H9 (cell line): ENCODE measurements around the gene MAPK8IP1. TPM values are rescaled to one million over a fixed set of nuclear protein-coding genes. Genes with fewer than 3 reads are reported as not detected.

ENCODE experiments used
- DNase-seq: peaks from one replicate; pipeline ENCODE4 v3.0.0-alpha.2; 2017
- H2AFZ ChIP-seq: one replicate; pipeline ENCODE4 v1.6.1; 2013; ENCODE audit warnings: mild to moderate bottlenecking, low read length, control low read depth, moderate library complexity
- H2AK5ac ChIP-seq: 2 replicates; pipeline ENCODE4 v1.6.1; 2013; ENCODE audit warnings: low read length, control low read depth, mixed read lengths; ENCODE audit not compliant: insufficient read length
- H2BK120ac ChIP-seq: one replicate; pipeline ENCODE4 v1.6.1; 2013; ENCODE audit warnings: low read depth, mild to moderate bottlenecking, low read length, control low read depth, inconsistent platforms; ENCODE audit not compliant: poor library complexity, severe bottlenecking
- H2BK12ac ChIP-seq: 2 replicates; pipeline ENCODE4 v1.6.1; 2013; ENCODE audit warnings: low read length, control low read depth, mixed read lengths, low read depth; ENCODE audit not compliant: insufficient read length
- H2BK15ac ChIP-seq: 2 replicates; pipeline ENCODE4 v1.6.1; 2013; ENCODE audit warnings: low read depth, low read length, control low read depth
- H2BK20ac ChIP-seq: one replicate; pipeline ENCODE4 v1.6.1; 2013; ENCODE audit warnings: low read depth, mild to moderate bottlenecking, low read length, control low read depth, inconsistent platforms; ENCODE audit not compliant: poor library complexity, severe bottlenecking
- H2BK5ac ChIP-seq: 2 replicates; pipeline ENCODE4 v1.6.1; 2013; ENCODE audit warnings: low read length, control low read depth, mixed read lengths; ENCODE audit not compliant: insufficient read length
- H3K14ac ChIP-seq: 2 replicates; pipeline ENCODE4 v1.6.1; 2013; ENCODE audit warnings: low read length, control low read depth; ENCODE audit not compliant: insufficient read depth
- H3K18ac ChIP-seq: 2 replicates; pipeline ENCODE4 v1.6.1; 2013; ENCODE audit warnings: low read depth, mild to moderate bottlenecking, mixed read lengths, low read length, control low read depth; ENCODE audit not compliant: insufficient read length
- H3K23ac ChIP-seq: 2 replicates; pipeline ENCODE4 v1.6.1; 2013; ENCODE audit warnings: low read length, control low read depth, mixed read lengths, low read depth; ENCODE audit not compliant: insufficient read length
- H3K23me2 ChIP-seq: 2 replicates; pipeline ENCODE4 v1.6.1; 2013; ENCODE audit warnings: low read depth, mild to moderate bottlenecking, mixed read lengths, low read length, control low read depth; ENCODE audit not compliant: insufficient read length, poor library complexity, severe bottlenecking
- H3K27ac ChIP-seq: 2 replicates; pipeline ENCODE4 v1.5.1; 2013; ENCODE audit warnings: low read length, control low read depth, mixed read lengths, low read depth; ENCODE audit not compliant: insufficient read length
- H3K27me3 ChIP-seq: 2 replicates; pipeline ENCODE4 v1.6.1; 2013; ENCODE audit warnings: low read length, control low read depth, inconsistent platforms; ENCODE audit not compliant: insufficient read depth
- H3K4ac ChIP-seq: 2 replicates; pipeline ENCODE4 v1.6.1; 2013; ENCODE audit warnings: low read depth, mild to moderate bottlenecking, control low read depth, inconsistent platforms, low read length, moderate library complexity
- H3K4me1 ChIP-seq: 2 replicates; pipeline ENCODE4 v1.6.1; 2013; ENCODE audit warnings: low read length, control low read depth, inconsistent platforms; ENCODE audit not compliant: insufficient read depth
- H3K4me2 ChIP-seq: 2 replicates; pipeline ENCODE4 v1.6.1; 2013; ENCODE audit warnings: low read length, control low read depth, mixed read lengths; ENCODE audit not compliant: insufficient read length, insufficient read depth
- H3K56ac ChIP-seq: 2 replicates; pipeline ENCODE4 v1.6.1; 2013; ENCODE audit warnings: low read depth, mild to moderate bottlenecking, mixed read lengths, low read length, control low read depth; ENCODE audit not compliant: insufficient read length
- H3K79me1 ChIP-seq: 2 replicates; pipeline ENCODE4 v1.6.1; 2013; ENCODE audit warnings: low read depth, mild to moderate bottlenecking, moderate library complexity, low read length, control low read depth, inconsistent platforms; ENCODE audit not compliant: insufficient read depth, poor library complexity, severe bottlenecking
- H3K79me2 ChIP-seq: 2 replicates; pipeline ENCODE4 v1.6.1; 2013; ENCODE audit warnings: low read length, control low read depth, inconsistent platforms; ENCODE audit not compliant: insufficient read depth
- H3K9ac ChIP-seq: 2 replicates; pipeline ENCODE4 v1.6.1; 2013; ENCODE audit warnings: low read length, control low read depth, mixed read lengths; ENCODE audit not compliant: insufficient read length; ENCODE audit errors: extremely low read depth
- H3K9me3 ChIP-seq: one replicate; pipeline ENCODE4 v1.6.1; 2013; ENCODE audit warnings: low read depth, low read length, inconsistent platforms; ENCODE audit not compliant: control insufficient read depth
- H3T11ph ChIP-seq: one replicate; pipeline ENCODE4 v1.6.1; 2013; ENCODE audit warnings: mild to moderate bottlenecking, low read length, control low read depth, inconsistent platforms
- H4K20me1 ChIP-seq: one replicate; pipeline ENCODE4 v1.6.1; 2013; ENCODE audit not compliant: control insufficient read depth, insufficient read length, insufficient read depth
- H4K5ac ChIP-seq: 2 replicates; pipeline ENCODE4 v1.6.1; 2013; ENCODE audit warnings: low read depth, mild to moderate bottlenecking, mixed read lengths, low read length, control low read depth; ENCODE audit not compliant: insufficient read length
- H4K8ac ChIP-seq: replicated peaks from 2 replicates; pipeline ENCODE4 v1.6.1; 2013; ENCODE audit warnings: low read length, control low read depth, mixed read lengths, low read depth; ENCODE audit not compliant: insufficient read length
- H4K91ac ChIP-seq: 2 replicates; pipeline ENCODE4 v1.6.1; 2013; ENCODE audit warnings: low read depth, mild to moderate bottlenecking, moderate library complexity, mixed read lengths, low read length, control low read depth; ENCODE audit not compliant: insufficient read length
- H3K27ac Mint-ChIP-seq, 3 experiments: 2 replicates in 2 of 3; 3 replicates in 1 of 3; pipeline ENCODE4 v1.8.0; 2020 to 2021; ENCODE audit warnings: mixed read lengths in 3 of 3, mild to moderate bottlenecking in 1 of 3, moderate library complexity in 1 of 3
- H3K27me3 Mint-ChIP-seq: 2 replicates; pipeline ENCODE4 v1.8.0; 2021; ENCODE audit warnings: low read depth, mild to moderate bottlenecking, moderate library complexity, mixed read lengths
- H3K36me3 Mint-ChIP-seq, 3 experiments: 2 replicates in 2 of 3; 3 replicates in 1 of 3; pipeline ENCODE4 v1.8.0; 2020 to 2021; ENCODE audit warnings: low read depth in 3 of 3, mixed read lengths in 3 of 3; ENCODE audit not compliant: insufficient read depth in 1 of 3
- H3K4me1 Mint-ChIP-seq, 2 experiments: 2 replicates each; pipeline ENCODE4 v1.8.0; 2020; ENCODE audit warnings: mixed read lengths in 2 of 2
- H3K4me3 Mint-ChIP-seq, 2 experiments: 2 replicates in 1 of 2; 3 replicates in 1 of 2; pipeline ENCODE4 v1.8.0; 2020 to 2021; ENCODE audit warnings: mild to moderate bottlenecking in 2 of 2, mixed read lengths in 2 of 2, moderate library complexity in 1 of 2
- H3K9me3 Mint-ChIP-seq, 2 experiments: 2 replicates in 1 of 2; 3 replicates in 1 of 2; pipeline ENCODE4 v1.8.0; 2020; ENCODE audit warnings: mild to moderate bottlenecking in 2 of 2, mixed read lengths in 2 of 2, moderate library complexity in 1 of 2
- CTCF ChIP-seq: fragments of 200-600 bp; sonication (generic); conservative IDR thresholded peaks from 3 replicates; pipeline ENCODE4 v1.8.0; 2021; ENCODE audit warnings: antibody characterized with exemption, mild to moderate bottlenecking
- WGBS: extraction: QIAGEN DNeasy Blood & Tissue Kit; methylation state at CpG from one replicate; pipeline ENCODE4 v1.1.7; 2013; ENCODE audit warnings: missing lambda C conversion rate, low lambda C conversion rate, mixed read lengths; ENCODE audit not compliant: insufficient read length; ENCODE audit errors: extremely low coverage; 5-methylcytosine and 5-hydroxymethylcytosine counted together
- total RNA-seq: library from RNA; stranded (reverse); gene quantifications from 2 replicates; pipeline ENCODE4 v1.2.1, GENCODE V29; 2021

The MAPK8IP1 gene
- total RNA-seq, 1 experiment from 2014 or later = 30.2 TPM

GRCh38 chr11:45918331-45918941 lies 33.0 kb downstream of the MAPK8IP1 start:
- Histone ChIP-seq H3K79me1 (no peaks in the 10 kb centered on the region), H3K9me3 (no peaks in the 10 kb centered on the region), H2AFZ (no peak overlapping the region), H4K91ac (no peak overlapping the region), H3K14ac (no peak overlapping the region), H2BK15ac (no peak overlapping the region), H3K79me2 (no peaks in the 10 kb centered on the region), H3K4me2 (peak overlapping the region; percentile 89), H3T11ph (no peak overlapping the region), H4K5ac (no peak overlapping the region), H2BK12ac (no peak overlapping the region), H4K20me1 (no peaks in the 10 kb centered on the region), H3K4me1 (no peaks in the 10 kb centered on the region), H4K8ac (no peak overlapping the region), H3K27ac (no peak overlapping the region), H2BK20ac (no peak overlapping the region), H3K56ac (no peak overlapping the region), H2AK5ac (no peak overlapping the region), H2BK5ac (no peak overlapping the region), H3K18ac (peak overlapping the region; percentile 12), H3K4ac (no peak overlapping the region), H3K23me2 (peaks cover 7% of the 10 kb centered on the region), H3K23ac (no peak overlapping the region), H3K9ac (peak overlapping the region; percentile 49), H3K27me3 (no peaks in the 10 kb centered on the region; the same call in 1 of the 2 replicates), H2BK120ac (no peak overlapping the region)
- peak; percentile 85 for DNase-seq
- no peak for TF ChIP-seq CTCF
- peak overlapping the region; percentile 98 for H3K27ac Mint-ChIP-seq
- no peaks in the 10 kb centered on the region; a peak in 1 of 5 replicates for H3K9me3 Mint-ChIP-seq
- H3K4me1 Mint-ChIP-seq = peaks cover 28 to 39% of the 10 kb centered on the region in 2 experiments
- no CpG with 5 or more reads among the region's 38 CpGs for WGBS
- H3K36me3 Mint-ChIP-seq = peaks cover 5 to 24% (median 15%) of the 10 kb centered on the region in 3 experiments
- H3K4me3 Mint-ChIP-seq = peak overlapping the region; percentile 90 to 96
- no peaks in the 10 kb centered on the region; the same call in 1 of the 2 replicates for H3K27me3 Mint-ChIP-seq
